GM23338 (cell line): Measurements from ENCODE around the gene CCDC149.

Experiments used
- CREB1 ChIP-seq: fragments of 250-450 bp; sonication (Bioruptor Pico); IDR thresholded peaks from 2 replicates; pipeline ENCODE4 v1.5.0; 2020; ENCODE audit warnings: low read depth, mild to moderate bottlenecking, moderate library complexity
- EZH2 ChIP-seq: fragments of 200-600 bp; sonication (generic); IDR thresholded peaks from one replicate; pipeline ENCODE4 v1.8.0; 2017; ENCODE audit warnings: antibody characterized with exemption, mild to moderate bottlenecking, low read depth; ENCODE audit not compliant: unreplicated experiment
- EZH2phosphoT487 ChIP-seq: fragments of 200-600 bp; sonication (generic); IDR thresholded peaks from one replicate; pipeline ENCODE4 v1.8.1; 2018; ENCODE audit warnings: antibody characterized with exemption; ENCODE audit not compliant: unreplicated experiment
- JUNB ChIP-seq: IDR thresholded peaks from one replicate; pipeline ENCODE4 v1.6.1; 2016; ENCODE audit warnings: antibody characterized with exemption; ENCODE audit not compliant: unreplicated experiment
- POLR2AphosphoS5 ChIP-seq: IDR thresholded peaks from 2 replicates; pipeline ENCODE4 v1.6.1; 2016; ENCODE audit warnings: antibody characterized with exemption, low read depth
- STAT1 ChIP-seq: IDR thresholded peaks from one replicate; pipeline ENCODE4 v1.6.1; 2016; ENCODE audit warnings: antibody characterized with exemption; ENCODE audit not compliant: unreplicated experiment
- ZNF114 ChIP-seq: fragments of 250-450 bp; sonication (Bioruptor Pico); IDR thresholded peaks from 2 replicates; pipeline ENCODE4 v1.5.0; 2020; ENCODE audit warnings: mild to moderate bottlenecking, moderate library complexity
- ZNF331 ChIP-seq: fragments of 250-450 bp; sonication (Bioruptor Pico); IDR thresholded peaks from 2 replicates; pipeline ENCODE4 v1.5.0; 2020; ENCODE audit warnings: low read depth, mild to moderate bottlenecking, moderate library complexity
- TF ChIP-seq, protein P1 (sequence below), 2 experiments: fragments of 200-600 bp in 1 of 2; sonication (generic) in 1 of 2; conservative IDR thresholded peaks; 2 replicates each; pipeline versions ENCODE4 v1.5.1 to v1.6.1; 2016 to 2017; ENCODE audit warnings: antibody characterized with exemption in 2 of 2, low read depth in 2 of 2, mild to moderate bottlenecking in 2 of 2, moderate library complexity in 1 of 2
- TF ChIP-seq, protein P2 (sequence below): IDR thresholded peaks from one replicate; pipeline ENCODE4 v1.6.1; 2018; ENCODE audit warnings: antibody characterized with exemption; ENCODE audit not compliant: unreplicated experiment
- TF ChIP-seq, protein P3 (sequence below): fragments of 250-450 bp; sonication (Bioruptor Pico); IDR thresholded peaks from 2 replicates; pipeline ENCODE4 v1.5.0; 2020; ENCODE audit warnings: mild to moderate bottlenecking, moderate library complexity
- TF ChIP-seq, protein P4 (sequence below): IDR thresholded peaks from 2 replicates; pipeline ENCODE4 v1.6.1; 2016; ENCODE audit warnings: antibody characterized with exemption

DNA sequence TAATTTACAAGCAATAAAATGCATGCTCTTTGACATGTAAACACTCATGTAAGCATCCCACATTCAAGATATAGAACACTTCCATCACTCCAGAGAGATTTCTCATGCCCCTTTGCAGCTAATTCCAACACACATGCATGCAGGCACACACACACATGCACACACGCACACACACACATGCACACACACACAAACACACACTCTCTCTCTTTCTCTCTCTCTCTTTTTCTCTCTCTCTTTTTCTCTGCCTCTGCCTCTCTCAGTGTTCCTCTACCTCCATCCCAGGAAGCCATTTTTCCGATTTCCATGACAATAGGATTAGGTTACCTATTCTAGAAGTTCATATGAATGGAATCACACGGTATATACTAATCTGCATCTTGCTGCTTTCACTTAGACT lies 129.3 kb downstream of the CCDC149 start:
- TF ChIP-seq, protein P1, sequence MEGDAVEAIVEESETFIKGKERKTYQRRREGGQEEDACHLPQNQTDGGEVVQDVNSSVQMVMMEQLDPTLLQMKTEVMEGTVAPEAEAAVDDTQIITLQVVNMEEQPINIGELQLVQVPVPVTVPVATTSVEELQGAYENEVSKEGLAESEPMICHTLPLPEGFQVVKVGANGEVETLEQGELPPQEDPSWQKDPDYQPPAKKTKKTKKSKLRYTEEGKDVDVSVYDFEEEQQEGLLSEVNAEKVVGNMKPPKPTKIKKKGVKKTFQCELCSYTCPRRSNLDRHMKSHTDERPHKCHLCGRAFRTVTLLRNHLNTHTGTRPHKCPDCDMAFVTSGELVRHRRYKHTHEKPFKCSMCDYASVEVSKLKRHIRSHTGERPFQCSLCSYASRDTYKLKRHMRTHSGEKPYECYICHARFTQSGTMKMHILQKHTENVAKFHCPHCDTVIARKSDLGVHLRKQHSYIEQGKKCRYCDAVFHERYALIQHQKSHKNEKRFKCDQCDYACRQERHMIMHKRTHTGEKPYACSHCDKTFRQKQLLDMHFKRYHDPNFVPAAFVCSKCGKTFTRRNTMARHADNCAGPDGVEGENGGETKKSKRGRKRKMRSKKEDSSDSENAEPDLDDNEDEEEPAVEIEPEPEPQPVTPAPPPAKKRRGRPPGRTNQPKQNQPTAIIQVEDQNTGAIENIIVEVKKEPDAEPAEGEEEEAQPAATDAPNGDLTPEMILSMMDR (conservative IDR thresholded peaks at IDR 0.05; ENCODE audit: low read depth in 2 of 2) = no peak
- TF ChIP-seq EZH2phosphoT487 (no peak), EZH2 (no peak), POLR2AphosphoS5 (no peak), ZNF114 (CRISPR knock-in tag) (no peak), JUNB (no peak), STAT1 (no peak), CREB1 (no peak), ZNF331 (CRISPR knock-in tag) (no peak)
- TF ChIP-seq, protein P2, sequence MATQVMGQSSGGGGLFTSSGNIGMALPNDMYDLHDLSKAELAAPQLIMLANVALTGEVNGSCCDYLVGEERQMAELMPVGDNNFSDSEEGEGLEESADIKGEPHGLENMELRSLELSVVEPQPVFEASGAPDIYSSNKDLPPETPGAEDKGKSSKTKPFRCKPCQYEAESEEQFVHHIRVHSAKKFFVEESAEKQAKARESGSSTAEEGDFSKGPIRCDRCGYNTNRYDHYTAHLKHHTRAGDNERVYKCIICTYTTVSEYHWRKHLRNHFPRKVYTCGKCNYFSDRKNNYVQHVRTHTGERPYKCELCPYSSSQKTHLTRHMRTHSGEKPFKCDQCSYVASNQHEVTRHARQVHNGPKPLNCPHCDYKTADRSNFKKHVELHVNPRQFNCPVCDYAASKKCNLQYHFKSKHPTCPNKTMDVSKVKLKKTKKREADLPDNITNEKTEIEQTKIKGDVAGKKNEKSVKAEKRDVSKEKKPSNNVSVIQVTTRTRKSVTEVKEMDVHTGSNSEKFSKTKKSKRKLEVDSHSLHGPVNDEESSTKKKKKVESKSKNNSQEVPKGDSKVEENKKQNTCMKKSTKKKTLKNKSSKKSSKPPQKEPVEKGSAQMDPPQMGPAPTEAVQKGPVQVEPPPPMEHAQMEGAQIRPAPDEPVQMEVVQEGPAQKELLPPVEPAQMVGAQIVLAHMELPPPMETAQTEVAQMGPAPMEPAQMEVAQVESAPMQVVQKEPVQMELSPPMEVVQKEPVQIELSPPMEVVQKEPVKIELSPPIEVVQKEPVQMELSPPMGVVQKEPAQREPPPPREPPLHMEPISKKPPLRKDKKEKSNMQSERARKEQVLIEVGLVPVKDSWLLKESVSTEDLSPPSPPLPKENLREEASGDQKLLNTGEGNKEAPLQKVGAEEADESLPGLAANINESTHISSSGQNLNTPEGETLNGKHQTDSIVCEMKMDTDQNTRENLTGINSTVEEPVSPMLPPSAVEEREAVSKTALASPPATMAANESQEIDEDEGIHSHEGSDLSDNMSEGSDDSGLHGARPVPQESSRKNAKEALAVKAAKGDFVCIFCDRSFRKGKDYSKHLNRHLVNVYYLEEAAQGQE = no peak
- TF ChIP-seq, protein P3, sequence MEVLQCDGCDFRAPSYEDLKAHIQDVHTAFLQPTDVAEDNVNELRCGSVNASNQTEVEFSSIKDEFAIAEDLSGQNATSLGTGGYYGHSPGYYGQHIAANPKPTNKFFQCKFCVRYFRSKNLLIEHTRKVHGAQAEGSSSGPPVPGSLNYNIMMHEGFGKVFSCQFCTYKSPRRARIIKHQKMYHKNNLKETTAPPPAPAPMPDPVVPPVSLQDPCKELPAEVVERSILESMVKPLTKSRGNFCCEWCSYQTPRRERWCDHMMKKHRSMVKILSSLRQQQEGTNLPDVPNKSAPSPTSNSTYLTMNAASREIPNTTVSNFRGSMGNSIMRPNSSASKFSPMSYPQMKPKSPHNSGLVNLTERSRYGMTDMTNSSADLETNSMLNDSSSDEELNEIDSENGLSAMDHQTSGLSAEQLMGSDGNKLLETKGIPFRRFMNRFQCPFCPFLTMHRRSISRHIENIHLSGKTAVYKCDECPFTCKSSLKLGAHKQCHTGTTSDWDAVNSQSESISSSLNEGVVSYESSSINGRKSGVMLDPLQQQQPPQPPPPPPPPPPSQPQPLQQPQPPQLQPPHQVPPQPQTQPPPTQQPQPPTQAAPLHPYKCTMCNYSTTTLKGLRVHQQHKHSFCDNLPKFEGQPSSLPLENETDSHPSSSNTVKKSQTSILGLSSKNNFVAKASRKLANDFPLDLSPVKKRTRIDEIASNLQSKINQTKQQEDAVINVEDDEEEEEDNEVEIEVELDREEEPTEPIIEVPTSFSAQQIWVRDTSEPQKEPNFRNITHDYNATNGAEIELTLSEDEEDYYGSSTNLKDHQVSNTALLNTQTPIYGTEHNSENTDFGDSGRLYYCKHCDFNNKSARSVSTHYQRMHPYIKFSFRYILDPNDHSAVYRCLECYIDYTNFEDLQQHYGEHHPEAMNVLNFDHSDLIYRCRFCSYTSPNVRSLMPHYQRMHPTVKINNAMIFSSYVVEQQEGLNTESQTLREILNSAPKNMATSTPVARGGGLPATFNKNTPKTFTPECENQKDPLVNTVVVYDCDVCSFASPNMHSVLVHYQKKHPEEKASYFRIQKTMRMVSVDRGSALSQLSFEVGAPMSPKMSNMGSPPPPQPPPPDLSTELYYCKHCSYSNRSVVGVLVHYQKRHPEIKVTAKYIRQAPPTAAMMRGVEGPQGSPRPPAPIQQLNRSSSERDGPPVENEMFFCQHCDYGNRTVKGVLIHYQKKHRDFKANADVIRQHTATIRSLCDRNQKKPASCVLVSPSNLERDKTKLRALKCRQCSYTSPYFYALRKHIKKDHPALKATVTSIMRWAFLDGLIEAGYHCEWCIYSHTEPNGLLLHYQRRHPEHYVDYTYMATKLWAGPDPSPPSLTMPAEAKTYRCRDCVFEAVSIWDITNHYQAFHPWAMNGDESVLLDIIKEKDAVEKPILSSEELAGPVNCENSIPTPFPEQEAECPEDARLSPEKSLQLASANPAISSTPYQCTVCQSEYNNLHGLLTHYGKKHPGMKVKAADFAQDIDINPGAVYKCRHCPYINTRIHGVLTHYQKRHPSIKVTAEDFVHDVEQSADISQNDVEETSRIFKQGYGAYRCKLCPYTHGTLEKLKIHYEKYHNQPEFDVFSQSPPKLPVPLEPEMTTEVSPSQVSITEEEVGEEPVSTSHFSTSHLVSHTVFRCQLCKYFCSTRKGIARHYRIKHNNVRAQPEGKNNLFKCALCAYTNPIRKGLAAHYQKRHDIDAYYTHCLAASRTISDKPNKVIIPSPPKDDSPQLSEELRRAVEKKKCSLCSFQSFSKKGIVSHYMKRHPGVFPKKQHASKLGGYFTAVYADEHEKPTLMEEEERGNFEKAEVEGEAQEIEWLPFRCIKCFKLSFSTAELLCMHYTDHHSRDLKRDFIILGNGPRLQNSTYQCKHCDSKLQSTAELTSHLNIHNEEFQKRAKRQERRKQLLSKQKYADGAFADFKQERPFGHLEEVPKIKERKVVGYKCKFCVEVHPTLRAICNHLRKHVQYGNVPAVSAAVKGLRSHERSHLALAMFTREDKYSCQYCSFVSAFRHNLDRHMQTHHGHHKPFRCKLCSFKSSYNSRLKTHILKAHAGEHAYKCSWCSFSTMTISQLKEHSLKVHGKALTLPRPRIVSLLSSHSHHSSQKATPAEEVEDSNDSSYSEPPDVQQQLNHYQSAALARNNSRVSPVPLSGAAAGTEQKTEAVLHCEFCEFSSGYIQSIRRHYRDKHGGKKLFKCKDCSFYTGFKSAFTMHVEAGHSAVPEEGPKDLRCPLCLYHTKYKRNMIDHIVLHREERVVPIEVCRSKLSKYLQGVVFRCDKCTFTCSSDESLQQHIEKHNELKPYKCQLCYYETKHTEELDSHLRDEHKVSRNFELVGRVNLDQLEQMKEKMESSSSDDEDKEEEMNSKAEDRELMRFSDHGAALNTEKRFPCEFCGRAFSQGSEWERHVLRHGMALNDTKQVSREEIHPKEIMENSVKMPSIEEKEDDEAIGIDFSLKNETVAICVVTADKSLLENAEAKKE (CRISPR knock-in tag) = no peak
- TF ChIP-seq, protein P4, sequence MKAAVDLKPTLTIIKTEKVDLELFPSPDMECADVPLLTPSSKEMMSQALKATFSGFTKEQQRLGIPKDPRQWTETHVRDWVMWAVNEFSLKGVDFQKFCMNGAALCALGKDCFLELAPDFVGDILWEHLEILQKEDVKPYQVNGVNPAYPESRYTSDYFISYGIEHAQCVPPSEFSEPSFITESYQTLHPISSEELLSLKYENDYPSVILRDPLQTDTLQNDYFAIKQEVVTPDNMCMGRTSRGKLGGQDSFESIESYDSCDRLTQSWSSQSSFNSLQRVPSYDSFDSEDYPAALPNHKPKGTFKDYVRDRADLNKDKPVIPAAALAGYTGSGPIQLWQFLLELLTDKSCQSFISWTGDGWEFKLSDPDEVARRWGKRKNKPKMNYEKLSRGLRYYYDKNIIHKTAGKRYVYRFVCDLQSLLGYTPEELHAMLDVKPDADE = no peak
